Erythroblast (primary cell): Measurements from ENCODE around the gene MARCHF4.

Experiments
- DNase-seq, 2 experiments: peaks; one replicate each; lab custom pipeline; 2025; lab: John Stamatoyannopoulos, UW
- GATA1 ChIP-seq: IDR thresholded peaks from 2 replicates; pipeline ENCODE4 v1.6.1; 2011; ENCODE audit warnings: low read depth, mild to moderate bottlenecking, control low read depth, low read length, moderate library complexity
- POLR2A ChIP-seq: IDR thresholded peaks from 2 replicates; pipeline ENCODE4 v1.6.1; 2011; ENCODE audit warnings: mild to moderate bottlenecking, low read length

Gene MARCHF4

DNA sequence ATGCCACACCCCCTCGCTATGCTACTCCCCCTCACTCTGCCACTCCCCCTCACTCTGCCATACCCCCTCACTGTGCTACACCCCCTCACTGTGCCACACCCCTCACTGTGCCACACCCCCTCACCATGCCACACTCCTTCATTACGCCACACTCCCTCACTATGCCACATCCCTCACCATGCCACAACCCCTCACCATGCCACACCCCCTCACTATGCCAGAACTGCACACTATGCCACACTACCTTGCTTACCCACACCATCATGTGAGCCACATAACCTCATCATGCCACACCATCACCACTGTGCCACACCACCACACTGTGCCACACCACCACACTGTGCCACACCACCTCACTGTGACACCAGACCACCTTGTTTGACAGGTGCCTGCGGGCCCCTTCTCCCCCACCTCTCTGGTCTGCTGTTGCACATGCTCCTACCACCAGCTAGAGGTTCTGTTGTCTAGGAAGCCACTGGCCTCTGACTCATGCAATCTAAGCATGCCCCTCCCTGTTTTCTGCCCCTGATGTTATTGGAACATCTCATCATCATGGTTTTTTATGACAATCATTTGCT is 22.0 kb downstream of the MARCHF4 start:
- no peak for DNase-seq
- TF ChIP-seq GATA1 (no peak), POLR2A (no peak)

DNA sequence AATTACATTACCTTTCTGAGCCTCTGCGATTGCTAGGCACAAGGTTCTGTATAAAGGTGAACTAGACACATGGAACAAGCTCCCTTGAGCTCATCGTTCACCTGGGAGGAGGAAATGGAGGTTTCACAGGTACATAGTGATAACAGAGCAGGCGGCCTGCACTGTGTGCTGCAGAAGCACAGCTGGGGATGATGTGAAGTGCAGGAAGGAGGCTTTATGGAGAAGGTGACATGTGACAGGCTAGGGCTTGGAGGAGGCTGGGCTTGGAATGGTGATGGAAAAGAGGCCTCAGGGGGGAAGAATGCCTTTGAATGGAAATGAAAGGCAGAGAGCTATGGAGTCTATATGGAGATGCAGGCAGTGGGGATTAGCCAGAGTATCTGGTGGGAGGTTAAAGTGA is 22.9 kb downstream of the MARCHF4 start:
- DNase-seq = no peak
- TF ChIP-seq GATA1 (no peak), POLR2A (no peak)

DNA sequence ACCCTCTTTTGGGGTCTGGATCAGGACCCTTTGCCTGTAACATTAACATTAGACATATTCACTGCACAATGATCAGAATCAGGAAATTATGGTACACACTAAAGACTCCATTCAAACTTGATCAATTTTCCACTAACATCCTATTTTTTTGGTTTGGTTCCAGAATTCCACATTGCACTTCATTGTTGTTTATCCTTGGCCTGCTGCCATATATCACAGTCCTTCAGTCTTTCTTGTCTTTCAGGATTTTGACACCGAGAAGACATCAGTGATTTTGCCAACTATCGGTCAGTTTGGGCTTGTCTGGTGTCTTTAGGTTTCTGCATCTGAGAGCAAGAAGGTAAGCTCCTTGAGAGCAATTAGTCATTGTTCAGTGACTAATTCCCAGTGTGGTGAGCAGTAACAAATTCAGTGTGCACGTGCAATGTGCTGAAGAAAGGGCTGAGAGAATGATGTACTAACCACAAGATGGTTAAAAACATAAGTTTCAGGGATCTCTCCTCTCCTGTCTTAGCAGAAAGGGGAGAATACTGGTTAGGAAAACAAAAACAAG is 23.5 kb downstream of the MARCHF4 start:
- TF ChIP-seq GATA1 = no peak
- no peak for TF ChIP-seq POLR2A
- no peak for DNase-seq

DNA sequence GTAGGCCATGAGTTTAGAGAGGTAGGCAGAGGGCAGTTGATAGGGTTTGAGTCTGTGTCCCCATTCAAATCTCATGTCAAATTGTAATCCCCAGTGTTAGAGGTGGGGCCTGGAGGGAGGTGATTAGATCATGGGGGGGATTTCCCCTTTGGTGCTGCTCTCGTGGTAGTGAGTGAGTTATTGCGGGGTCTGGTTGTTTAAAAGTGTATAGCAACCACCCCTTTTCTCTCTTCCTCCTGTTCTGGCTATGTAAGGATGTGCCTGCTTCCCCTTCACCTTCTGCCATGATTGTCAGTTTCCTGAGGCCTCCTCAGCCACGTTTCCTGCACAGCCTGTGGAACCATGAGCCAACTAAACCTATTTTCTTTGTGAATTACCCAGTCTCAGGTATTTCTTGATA is 25.5 kb downstream of the MARCHF4 start:
- no peak for DNase-seq
- no peak for TF ChIP-seq GATA1
- no peak for TF ChIP-seq POLR2A

DNA sequence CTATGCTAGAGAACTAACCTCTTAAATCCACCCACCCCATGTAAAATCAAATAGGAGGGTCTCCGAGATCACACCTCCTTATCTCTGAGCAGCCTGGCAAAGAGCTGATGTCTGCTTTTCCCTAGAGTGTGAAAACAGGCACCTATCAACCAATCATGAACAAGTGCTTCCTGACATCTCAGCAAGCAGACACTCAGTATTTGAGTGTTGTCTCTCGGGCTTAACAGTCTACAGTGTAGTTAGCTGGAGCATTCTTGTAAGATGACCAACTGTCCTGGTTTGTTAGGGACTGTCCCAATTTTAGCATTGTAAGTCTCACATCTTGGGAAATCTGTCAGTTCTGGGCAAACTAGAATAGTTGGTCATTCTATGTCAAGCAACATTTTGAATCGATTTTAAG is 26.4 kb downstream of the MARCHF4 start:
- no peak for DNase-seq
- TF ChIP-seq POLR2A (no peak), GATA1 (no peak)

DNA sequence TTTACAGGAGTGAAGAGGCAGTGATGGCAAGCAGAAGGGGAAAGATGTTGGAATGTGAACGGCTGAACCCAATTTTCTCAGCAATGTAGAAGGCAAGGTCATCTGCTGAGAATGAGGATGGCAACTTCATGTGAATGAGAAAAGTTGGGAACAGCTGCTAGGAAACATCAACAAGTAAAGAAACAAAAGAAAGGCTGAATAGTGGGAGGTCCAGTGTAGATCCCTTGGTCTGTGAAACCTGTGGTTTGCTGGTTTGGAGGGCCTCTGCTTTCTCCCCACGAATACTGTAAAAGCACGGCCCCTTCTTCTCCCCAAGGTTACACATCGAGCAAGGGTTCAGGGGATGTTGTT is 27.4 kb downstream of the MARCHF4 start:
- TF ChIP-seq GATA1 = no peak
- TF ChIP-seq POLR2A = no peak

DNA sequence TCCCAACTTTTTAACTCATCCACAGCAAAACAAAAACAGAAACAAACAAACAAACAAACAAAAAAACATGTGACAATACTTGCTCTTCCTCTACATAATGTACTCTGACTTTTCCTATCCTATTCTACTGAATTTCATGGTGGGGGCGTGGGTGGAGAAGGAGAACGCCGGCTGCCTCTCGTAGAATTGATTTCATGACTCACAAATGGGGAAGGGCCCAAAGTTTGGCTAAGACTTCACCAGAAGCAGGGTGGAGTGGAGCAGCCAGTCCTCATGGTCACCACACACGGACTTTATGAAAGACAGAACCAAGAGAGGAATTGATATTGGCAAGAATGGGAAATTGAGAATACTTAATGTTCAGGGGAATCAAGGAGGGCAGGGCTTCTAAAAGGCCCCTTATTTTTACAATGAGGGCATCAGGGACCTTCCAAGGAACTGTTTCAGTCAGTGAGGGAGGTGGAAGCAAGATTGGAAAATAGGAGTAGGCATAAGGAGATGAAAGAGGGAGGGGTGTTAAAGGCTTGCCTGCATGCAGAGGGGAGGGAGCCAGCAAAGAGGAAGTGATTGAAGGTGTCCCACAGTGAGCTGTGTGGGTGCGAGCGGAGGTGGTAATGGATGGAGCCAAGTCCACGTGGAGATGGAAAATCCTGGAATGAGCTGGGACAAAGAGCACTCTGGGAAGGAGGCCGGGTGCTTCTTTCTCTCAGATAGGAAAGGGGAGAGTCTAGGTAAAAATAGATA is 27.9 kb downstream of the MARCHF4 start:
- TF ChIP-seq POLR2A = no peak
- no peak for DNase-seq

More for the DNA sequence above, 27.4 kb downstream of the MARCHF4 start:
- no peak for DNase-seq

DNA sequence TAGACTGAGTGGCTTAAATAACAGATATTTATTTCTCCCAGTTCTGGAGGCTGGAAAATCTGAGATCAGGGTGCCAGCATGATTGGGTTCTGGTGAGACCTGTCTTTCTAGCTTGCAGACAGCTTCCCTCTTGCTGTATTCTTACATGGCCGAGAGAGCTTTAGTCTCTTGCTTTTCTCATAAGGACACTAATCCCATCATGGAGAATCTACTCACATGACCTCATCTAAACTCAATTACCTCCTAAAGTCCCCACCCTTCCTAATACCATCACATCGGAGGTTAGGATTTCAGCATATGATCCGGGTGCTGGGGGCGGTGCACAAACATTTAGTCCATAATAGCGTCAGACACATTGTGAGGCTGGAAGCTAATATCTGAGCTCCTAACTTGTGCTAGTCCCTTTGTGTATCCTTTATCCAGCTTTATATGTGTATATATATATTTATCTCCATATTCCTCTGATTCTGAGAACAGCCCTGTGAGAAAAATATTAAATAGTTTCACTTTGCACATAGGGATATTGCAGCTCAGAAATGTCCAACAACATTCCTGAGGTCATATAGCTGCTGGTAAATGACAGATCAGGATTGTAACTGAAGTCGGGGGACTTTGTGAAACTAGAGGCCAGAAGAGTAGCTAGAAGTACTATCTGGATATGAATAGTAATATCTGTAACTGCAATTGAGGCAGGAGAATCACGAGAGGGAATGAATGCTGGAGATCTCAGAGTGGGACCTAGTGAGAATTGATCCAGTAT is 28.9 kb downstream of the MARCHF4 start:
- no peak for DNase-seq
- TF ChIP-seq POLR2A (no peak), GATA1 (no peak)

DNA sequence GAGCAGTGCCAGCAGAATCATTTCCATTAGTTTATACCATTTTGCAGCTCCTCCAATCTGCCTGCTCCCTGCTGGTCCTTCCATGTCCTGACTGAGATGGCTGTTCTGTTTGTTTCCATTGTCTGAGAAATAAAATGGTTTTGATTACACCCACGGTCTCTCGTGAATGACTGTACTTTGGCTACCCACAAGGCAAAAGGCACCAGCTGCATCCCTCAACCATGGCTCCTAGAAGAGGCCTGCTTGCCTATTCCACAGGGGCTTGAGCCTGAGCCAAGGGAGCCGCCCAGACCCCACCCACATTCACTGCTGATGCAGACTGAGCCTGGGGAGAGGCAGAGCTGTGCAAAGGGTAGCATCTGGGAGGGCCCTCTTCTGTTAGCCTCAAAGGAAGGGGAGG is 31.2 kb downstream of the MARCHF4 start:
- TF ChIP-seq GATA1 = no peak
- no peak for DNase-seq

DNA sequence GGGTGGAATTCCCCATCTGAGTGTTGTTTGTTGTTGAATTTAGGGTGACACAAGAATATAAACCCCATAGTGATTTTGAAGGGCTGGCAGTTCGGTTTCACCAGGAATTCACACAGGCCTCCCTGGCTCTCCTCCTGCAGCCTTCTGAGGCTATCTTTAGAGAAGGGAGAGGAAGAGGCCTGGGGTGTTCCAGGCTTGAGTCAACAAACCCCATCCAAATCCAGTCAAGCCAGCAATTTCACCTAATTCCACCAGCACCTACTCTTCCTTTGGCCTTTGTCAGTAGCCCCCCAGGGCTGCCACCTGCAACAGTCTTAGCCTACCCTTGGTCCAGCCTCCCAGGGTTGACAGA is 32.0 kb downstream of the MARCHF4 start:
- DNase-seq = no peak
- no peak for TF ChIP-seq GATA1
- TF ChIP-seq POLR2A = no peak

DNA sequence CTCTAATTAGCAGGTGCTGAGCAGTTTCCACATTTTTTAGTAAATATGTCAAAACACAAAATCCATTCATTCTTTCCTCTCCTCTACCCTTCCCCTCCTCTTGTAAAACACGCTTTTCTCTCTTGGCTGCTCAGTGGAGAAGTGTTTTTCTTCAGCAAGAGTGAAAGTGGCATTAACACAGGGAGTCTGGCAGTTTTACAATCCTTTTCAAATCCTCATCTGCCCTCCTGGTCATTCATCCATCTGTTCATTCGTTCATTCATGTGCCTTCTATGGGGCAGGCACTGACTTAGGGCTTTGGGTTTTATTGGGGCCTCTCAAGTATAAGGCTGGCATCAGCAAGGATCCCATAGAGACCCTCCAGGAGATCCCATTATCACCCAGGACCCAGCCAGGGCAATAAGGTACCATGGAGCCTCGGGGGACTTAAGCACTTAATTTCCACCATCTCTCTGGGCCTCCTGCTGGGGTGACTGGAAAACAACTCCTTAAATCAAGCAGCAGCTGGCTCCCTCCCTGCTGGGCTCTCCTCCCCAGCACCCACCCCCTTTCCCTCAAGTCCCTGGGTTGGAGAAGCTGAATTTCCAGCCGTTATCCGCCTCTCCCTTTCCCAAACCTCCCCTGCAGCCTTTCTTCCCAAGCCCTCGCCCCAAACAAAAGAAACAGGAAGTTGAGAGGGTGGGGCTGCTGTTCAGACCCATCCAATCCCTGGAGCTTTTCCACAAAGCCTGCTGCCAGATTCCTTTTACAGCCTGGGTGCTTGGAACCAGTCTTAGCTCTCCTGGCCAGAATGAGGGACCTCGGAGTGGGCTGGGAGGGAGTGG is 32.6 kb downstream of the MARCHF4 start:
- no peak for DNase-seq
- TF ChIP-seq POLR2A = no peak
- TF ChIP-seq GATA1 = no peak

DNA sequence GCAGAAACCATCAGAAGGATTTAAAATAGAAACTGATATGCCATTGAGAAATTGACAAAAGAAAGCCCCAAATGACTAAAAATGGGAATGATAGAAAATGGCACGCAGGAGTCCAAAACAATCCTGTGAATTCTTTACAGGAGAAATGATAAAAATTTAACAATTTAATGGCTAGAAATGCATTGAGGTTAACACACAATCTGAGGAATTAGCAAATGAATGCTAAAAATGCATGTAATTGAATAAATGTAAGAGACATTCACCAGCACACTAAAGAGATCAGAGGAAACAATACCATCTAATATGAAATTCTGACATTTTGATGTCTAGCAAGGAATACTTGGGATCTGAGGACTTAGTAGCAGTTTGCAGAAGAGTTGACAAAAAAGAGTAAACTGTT is 37.0 kb downstream of the MARCHF4 start:
- TF ChIP-seq GATA1 = no peak
- no peak for TF ChIP-seq POLR2A
- DNase-seq = no peak

DNA sequence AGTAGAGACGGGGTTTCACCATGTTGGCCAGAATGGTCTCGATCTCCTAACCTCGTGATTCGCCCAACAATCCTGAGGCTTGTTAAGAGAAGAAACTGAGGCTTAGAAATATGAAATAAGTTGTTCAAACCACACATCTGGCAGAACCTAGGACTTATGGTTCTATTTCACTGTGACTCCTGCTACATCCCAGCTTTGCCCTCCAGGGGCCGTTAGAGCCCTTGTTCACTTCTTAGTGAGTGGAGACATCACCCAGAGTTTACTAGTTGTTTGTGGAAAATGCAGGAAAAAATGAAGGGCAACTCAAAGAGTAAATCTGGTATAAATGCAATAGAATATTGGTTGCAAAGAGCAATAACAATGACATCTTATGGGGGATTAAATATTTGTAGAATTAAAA is 43.9 kb downstream of the MARCHF4 start:
- no peak for DNase-seq
- TF ChIP-seq POLR2A = no peak
- no peak for TF ChIP-seq GATA1

DNA sequence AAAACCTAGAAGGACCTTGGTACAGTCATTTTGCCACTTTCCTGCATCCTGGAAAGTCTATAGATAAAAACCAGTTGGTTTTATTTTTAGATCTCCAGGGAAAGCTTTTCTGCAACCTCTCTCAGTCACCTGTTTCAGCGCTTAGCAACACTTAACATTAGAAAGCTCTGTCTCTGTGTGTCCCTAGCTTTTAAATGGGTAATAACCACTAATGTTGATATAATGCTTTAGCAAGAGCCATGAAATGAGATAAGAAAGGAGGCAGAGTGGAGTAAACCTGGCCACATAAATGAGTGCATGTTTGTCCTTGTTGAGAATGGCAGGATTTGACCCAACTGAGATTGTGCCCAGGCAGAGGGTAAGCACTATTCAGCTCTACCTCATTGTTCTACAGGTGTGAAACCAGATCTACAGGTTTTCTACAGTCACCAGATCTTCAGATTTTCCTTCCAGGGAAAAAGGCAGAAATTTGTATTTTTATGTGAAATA is 44.8 kb downstream of the MARCHF4 start:
- DNase-seq = no peak
- TF ChIP-seq POLR2A (no peak), GATA1 (no peak)
